Measurements from ENCODE around the gene EZH2. TPM values are rescaled to one million over a fixed set of nuclear protein-coding genes. Genes with fewer than 3 reads are reported as not detected.

The EZH2 gene
- total and polyA plus RNA-seq, 4 donors = 3.6 to 14.8 (median 4.4) TPM

DNA sequence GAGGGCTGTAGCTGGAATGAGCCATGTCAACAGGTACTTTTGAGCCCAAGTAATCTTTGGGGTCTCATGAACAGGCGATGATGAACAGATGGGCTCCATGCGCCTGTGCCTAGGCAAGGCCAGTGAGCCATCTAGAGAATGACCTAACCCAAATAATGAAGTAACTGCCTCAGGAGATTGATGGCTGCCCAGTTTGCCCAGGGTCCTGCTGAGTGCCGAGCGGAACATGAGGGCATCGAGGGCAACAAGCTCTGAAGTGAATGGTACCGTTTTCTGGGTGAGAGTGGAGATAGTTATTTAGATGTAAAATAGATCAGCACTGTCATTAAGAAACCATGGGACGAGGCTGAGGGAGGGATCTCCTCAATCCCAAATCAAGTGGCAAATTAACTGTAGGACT lies 77.9 kb downstream of the EZH2 start:
- Histone ChIP-seq H3K9me3 (ENCODE audit: control insufficient read depth in 4 of 4, insufficient read depth in 3 of 4, low read length in 3 of 4) (peaks cover 0 to 3% (median 0%) of the 10 kb centered on the region in 4 donors), H3K36me3 (ENCODE audit: control insufficient read depth in 4 of 4, insufficient read depth in 4 of 4, low read length in 4 of 4) (peaks cover 10 to 33% (median 22%) of the 10 kb centered on the region in 4 donors), H3K4me1 (ENCODE audit: control insufficient read depth in 5 of 5, insufficient read depth in 5 of 5, low read length in 5 of 5) (no peaks in the 10 kb centered on the region), H3K27me3 (ENCODE audit: control insufficient read depth in 3 of 3, insufficient read depth in 3 of 3, low read length in 2 of 3) (no peaks in the 10 kb centered on the region), H3K27ac (ENCODE audit: low read depth in 1 of 2, low read length in 1 of 2) (no peak overlapping the region), H3K4me3 (no peak overlapping the region), H3K9ac (ENCODE audit: insufficient read depth in 1 of 2, low read length in 2 of 2) (no peak overlapping the region)
- DNase-seq (no peak), ATAC-seq (ENCODE audit: insufficient read depth, low FRiP score) (no peak)
- TF ChIP-seq CTCF (IDR thresholded peaks at IDR 0.05; ENCODE audit: control extremely low read depth, extremely low read depth) = no peak
- WGBS, 2 donors = 95 to 99% methylated on average over 7 of the region's 7 CpGs

GRCh38 chr7:148804343-148805235 lies 79.5 kb downstream of the EZH2 start:
- H3K9ac ChIP-seq (ENCODE audit: insufficient read depth in 1 of 2, low read length in 2 of 2) = no peak overlapping the region
- no peaks in the 10 kb centered on the region for H3K4me1 ChIP-seq (ENCODE audit: control insufficient read depth in 5 of 5, insufficient read depth in 5 of 5, low read length in 5 of 5)
- H3K27me3 ChIP-seq (ENCODE audit: control insufficient read depth in 3 of 3, insufficient read depth in 3 of 3, low read length in 2 of 3) = no peaks in the 10 kb centered on the region
- DNase-seq (no peak), ATAC-seq (ENCODE audit: insufficient read depth, low FRiP score) (no peak)
- H3K9me3 ChIP-seq (ENCODE audit: control insufficient read depth in 4 of 4, insufficient read depth in 3 of 4, low read length in 3 of 4) = peaks cover 0 to 3% (median 0%) of the 10 kb centered on the region in 4 donors
- 86 to 87% methylated on average over 10 of the region's 10 CpGs for WGBS, 2 donors
- no peak overlapping the region for H3K27ac ChIP-seq (ENCODE audit: low read depth in 1 of 2, low read length in 1 of 2)
- TF ChIP-seq CTCF (IDR thresholded peaks at IDR 0.05; ENCODE audit: control extremely low read depth, extremely low read depth) = no peak
- H3K36me3 ChIP-seq (ENCODE audit: control insufficient read depth in 4 of 4, insufficient read depth in 4 of 4, low read length in 4 of 4) = peaks cover 22 to 37% (median 28%) of the 10 kb centered on the region in 4 donors
- H3K4me3 ChIP-seq = no peak overlapping the region

GRCh38 chr7:148803094-148803493 lies 81.0 kb downstream of the EZH2 start:
- TF ChIP-seq CTCF (IDR thresholded peaks at IDR 0.05; ENCODE audit: control extremely low read depth, extremely low read depth) = no peak
- H3K27me3 ChIP-seq (ENCODE audit: control insufficient read depth in 3 of 3, insufficient read depth in 3 of 3, low read length in 2 of 3) = no peaks in the 10 kb centered on the region
- H3K4me1 ChIP-seq (ENCODE audit: control insufficient read depth in 5 of 5, insufficient read depth in 5 of 5, low read length in 5 of 5) = no peaks in the 10 kb centered on the region
- no peak overlapping the region for H3K9ac ChIP-seq (ENCODE audit: insufficient read depth in 1 of 2, low read length in 2 of 2)
- no peak for ATAC-seq (ENCODE audit: insufficient read depth, low FRiP score)
- H3K36me3 ChIP-seq (ENCODE audit: control insufficient read depth in 4 of 4, insufficient read depth in 4 of 4, low read length in 4 of 4) = peaks cover 30 to 41% (median 33%) of the 10 kb centered on the region in 4 donors
- no peak for DNase-seq
- H3K9me3 ChIP-seq (ENCODE audit: control insufficient read depth in 4 of 4, insufficient read depth in 3 of 4, low read length in 3 of 4) = peaks cover 0 to 5% (median 0%) of the 10 kb centered on the region in 4 donors
- 96 to 98% methylated on average over 5 of the region's 5 CpGs for WGBS, 2 donors
- no peak overlapping the region for H3K27ac ChIP-seq (ENCODE audit: low read depth in 1 of 2, low read length in 1 of 2)
- H3K4me3 ChIP-seq = no peak overlapping the region

All from lung (tissue), 12 donors.